Pons (tissue), 1 donor: ENCODE data around the gene POU6F2.
"Not testable (repeated sequence)": the region's sequence is repeated elsewhere in the genome, so short reads cannot be mapped to it uniquely, and the experiment has no call there.

ENCODE experiments used
- DNase-seq: peaks from one replicate; pipeline ENCODE4 v3.0.0-alpha.2; 2016; ENCODE audit warnings: low spot score

The POU6F2 gene

GRCh38 chr7:38992203-38992602 is 14.5 kb downstream of the POU6F2 start:
- DNase-seq = no peak

- no peak for DNase-seq
Observed at GRCh38 chr7:39001595-39001994, 23.9 kb downstream of the POU6F2 start.

- DNase-seq = no peak
Observed at GRCh38 chr7:39002755-39003154, 25.0 kb downstream of the POU6F2 start.

DNA sequence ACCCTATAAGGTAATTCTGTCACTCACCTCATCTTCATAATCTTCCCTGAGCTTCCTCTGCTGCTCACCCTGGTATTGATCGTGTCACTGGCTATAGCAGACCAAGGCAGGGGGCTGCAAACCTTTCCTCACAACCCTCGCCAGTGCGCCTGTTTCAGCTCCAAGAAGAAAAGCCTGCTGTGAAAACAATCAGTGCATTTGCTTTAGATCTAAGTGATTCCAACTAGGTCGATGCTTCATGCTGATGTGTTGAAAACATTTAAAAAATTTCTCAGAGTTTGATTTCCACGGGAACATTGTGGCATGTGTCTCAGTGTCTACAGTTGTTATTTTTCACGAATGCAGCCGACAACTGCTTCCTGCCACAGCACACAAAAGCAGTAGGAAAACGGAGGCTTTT is 27.3 kb downstream of the POU6F2 start:
- no peak for DNase-seq

GRCh38 chr7:39005461-39005860 is 27.8 kb downstream of the POU6F2 start:
- DNase-seq = no peak

GRCh38 chr7:39013049-39013939 is 35.6 kb downstream of the POU6F2 start:
- DNase-seq = not testable (repeated sequence)

- DNase-seq = no peak
Observed at GRCh38 chr7:39016609-39017008, 38.9 kb downstream of the POU6F2 start.

DNA sequence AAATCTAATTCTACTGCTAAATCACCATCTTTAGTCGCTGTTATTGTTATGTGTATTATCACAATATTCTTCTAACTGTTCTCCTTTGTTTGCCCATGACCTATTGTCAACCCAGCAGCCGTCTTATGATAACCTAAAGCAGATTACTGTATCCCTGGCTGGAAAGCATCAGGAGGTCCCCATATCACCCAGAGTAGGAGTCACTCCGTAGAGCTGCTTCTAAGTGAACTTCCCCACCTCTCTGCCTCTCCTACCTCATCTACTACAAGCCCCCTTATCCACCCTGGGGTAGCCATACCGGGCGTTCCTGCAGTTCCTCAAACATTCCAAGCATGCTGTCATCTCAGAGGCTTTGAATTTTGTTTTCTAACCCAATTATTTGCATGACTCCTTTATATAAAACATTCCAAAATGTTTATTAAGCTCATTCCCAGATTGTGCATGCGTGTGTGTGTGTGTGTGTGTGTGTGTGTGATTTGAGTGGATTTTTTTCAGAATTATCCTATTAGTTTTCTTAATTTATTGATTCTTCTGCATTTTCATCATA is 39.7 kb downstream of the POU6F2 start:
- no peak for DNase-seq

DNA sequence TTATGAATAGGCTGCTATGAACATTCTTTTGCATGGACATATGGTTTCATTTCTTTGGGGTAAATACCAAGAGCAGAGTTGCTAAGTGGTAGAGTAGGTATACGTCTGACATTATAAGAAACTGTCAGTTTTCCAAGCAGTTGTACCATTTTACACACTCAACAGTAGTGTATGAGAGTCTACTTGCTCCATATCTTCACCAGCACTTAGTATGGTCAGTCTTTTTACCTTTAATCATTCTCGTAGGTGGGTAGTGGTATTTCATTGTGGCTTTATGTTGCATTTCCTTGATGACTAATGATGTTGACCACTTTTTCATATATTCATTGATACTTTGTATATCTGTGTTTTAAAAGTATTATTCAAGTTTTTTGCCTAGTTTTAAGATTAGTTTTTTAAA is 45.1 kb downstream of the POU6F2 start:
- no peak for DNase-seq

- no peak for DNase-seq
Observed at GRCh38 chr7:39027491-39027890, 49.8 kb downstream of the POU6F2 start.

GRCh38 chr7:39033885-39034624 is 56.3 kb downstream of the POU6F2 start:
- no peak for DNase-seq

- DNase-seq = no peak
Observed at GRCh38 chr7:39035156-39035555, 57.4 kb downstream of the POU6F2 start.

DNA sequence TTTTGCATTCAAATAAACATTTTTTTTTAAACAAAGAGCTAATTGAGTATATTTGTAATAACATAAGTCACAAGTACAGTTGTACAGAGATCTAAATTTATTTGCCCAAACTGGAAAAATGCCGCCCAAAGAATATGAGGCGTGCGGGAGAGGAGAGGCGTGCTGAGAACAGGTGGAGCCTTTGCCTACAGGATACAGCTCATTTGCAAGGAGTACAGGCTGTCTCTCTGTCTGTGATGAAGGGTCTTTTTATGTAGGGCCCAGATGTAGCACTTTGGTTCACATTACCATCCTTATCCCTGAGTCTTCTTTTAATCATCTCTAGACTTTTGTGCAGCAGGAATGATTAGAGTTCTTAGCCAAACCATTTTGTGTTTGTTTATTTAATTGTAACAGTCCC is 58.2 kb downstream of the POU6F2 start:
- DNase-seq = no peak

GRCh38 chr7:39042670-39043069 is 65.0 kb downstream of the POU6F2 start:
- no peak for DNase-seq

GRCh38 chr7:39043531-39043930 is 65.8 kb downstream of the POU6F2 start:
- no peak for DNase-seq

DNA sequence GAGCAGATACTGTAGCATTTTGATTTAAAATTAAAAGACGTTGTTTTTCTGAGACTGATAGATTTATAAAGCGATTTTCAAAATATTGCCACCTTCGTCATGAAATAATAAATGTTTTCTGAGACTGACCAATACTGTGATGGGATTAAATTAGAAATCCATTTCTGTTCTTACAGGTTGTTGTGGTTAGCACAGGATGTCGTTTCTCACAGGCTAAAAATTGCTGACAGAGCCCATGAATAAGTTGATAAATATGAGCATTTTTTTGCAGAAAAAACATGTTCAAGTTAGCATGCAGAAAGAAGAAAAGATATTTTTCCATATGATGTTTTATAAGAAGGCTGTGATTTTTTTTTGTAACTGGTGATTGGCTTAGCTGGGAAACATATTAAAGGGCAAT is 66.8 kb downstream of the POU6F2 start:
- DNase-seq = no peak

DNA sequence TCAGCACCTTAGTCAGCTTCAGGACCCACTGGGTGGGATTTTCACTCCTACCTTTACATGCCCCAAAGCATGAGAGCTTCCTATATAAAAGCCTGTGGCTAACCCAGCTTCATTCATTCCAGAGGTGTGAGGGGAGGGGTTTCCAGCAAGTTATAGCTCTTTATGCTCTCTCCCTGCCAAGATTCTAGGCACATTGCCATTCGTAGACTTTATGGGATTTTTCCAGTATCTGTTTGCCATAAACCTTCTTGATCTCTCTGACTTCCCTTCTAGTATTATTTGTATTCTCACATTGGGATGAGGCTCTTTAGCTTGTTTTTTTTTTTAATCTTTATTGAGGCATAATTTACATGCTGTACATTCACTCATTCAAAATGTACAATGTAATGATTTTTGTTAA is 67.5 kb downstream of the POU6F2 start:
- no peak for DNase-seq

DNA sequence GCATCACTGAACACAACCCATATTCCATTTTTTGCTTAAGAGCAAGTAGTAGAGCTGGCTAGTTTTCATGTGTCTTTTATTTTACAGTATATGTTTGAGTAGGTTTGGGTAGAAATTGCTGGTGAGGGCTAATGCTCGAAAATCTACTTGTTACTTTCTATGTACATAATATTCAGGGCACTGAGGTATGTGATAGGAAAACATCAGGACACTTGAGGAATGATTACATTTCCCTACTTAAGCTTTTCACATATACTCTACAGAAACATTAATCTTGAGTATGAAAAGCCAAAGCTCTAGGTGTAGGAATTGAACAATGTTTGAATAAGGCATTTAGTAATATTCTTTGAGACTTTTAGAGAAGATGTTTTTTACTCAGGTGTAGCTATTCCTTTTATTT is 73.6 kb downstream of the POU6F2 start:
- no peak for DNase-seq

- DNase-seq = no peak
Observed at GRCh38 chr7:39051707-39052106, 74.0 kb downstream of the POU6F2 start.

DNA sequence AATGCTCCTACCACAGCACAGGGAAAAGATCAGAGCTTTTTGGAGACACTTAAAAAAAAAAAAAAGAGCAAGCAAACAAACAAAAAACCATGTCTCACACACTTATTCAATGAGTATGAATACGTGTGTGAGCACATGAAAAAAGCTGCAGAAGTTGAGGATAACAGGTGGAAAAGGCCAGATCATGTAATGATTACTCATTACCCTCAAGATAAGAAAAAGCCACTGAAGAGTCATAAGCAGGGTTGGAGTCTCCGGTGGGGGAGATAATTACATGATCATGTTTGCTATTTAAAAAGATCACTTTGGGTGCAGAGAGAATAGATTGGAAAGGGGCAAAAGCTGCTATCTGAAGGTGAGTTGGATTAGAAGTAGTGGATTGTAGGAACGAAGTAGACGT is 77.0 kb downstream of the POU6F2 start:
- no peak for DNase-seq

- DNase-seq = no peak
Observed at GRCh38 chr7:39056153-39056552, 78.4 kb downstream of the POU6F2 start.

DNA sequence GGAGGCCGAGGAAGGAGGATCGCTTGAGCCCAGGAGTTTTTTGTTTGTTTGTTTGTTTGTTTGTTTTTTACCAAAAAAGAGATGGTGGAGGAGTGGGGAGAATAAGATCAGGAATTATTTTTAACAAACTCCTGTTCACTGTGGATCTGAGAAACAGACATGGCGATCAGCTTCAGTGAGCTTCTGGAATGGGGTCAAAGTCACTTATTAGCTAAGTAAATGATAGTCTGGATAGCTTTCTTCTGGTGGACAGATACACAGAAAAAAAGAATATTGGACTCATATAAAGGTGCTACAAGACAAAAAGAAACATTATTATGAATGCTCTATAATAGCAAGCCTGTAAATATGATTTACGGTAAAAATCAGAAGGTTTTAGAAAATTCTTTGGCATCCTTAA is 85.1 kb downstream of the POU6F2 start:
- no peak for DNase-seq

DNA sequence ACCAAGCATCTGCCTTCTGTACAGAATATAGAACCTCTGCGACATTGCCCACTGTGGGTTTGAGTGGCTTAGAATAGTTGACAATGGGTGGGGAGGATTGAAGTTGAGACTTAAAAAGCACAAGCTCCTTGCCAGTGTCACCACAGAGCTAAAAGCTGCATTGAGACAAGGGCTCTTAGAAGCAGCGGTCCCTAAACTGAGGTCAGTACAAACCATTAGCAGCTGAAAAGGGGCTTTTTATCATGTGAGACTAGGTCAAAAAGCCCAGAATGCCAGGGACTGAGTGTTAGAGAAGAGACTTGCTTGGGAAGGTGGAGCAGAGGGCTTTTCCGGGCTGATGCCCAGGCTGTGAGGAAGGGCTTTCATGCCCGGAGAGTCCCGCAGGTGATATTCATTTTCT is 91.3 kb downstream of the POU6F2 start:
- DNase-seq = no peak
